Esophagus (tissue), 2 donors: ENCODE data around the gene POU2F2. TPM values are rescaled to one million over a fixed set of nuclear protein-coding genes. Genes with fewer than 3 reads are reported as not detected.

ENCODE experiments used
- H3K27ac ChIP-seq, 2 donors: one replicate each; pipeline ENCODE4 v1.5.1; 2013; ENCODE audit warnings: low read depth in 2 of 2, mild to moderate bottlenecking in 2 of 2, inconsistent platforms in 1 of 2, low read length in 1 of 2, moderate library complexity in 1 of 2
- H3K27me3 ChIP-seq, 2 donors: one replicate each; pipeline ENCODE4 v1.6.1; 2013; ENCODE audit warnings: low read length in 2 of 2, control low read depth in 1 of 2, mild to moderate bottlenecking in 1 of 2; ENCODE audit not compliant: insufficient read depth in 2 of 2, control insufficient read depth in 1 of 2
- H3K36me3 ChIP-seq, 2 donors: one replicate each; pipeline ENCODE4 v1.6.1; 2013; ENCODE audit warnings: low read length in 1 of 2; ENCODE audit not compliant: control insufficient read depth in 2 of 2, insufficient read depth in 2 of 2
- H3K4me1 ChIP-seq, 2 donors: one replicate each; pipeline ENCODE4 v1.6.1; 2013; ENCODE audit warnings: low read length in 1 of 2; ENCODE audit not compliant: control insufficient read depth in 2 of 2, insufficient read depth in 2 of 2
- H3K4me3 ChIP-seq, 2 donors: one replicate each; pipeline ENCODE4 v1.5.1; 2013; ENCODE audit warnings: low read length in 2 of 2, mild to moderate bottlenecking in 2 of 2, low read depth in 1 of 2, moderate library complexity in 1 of 2
- H3K9me3 ChIP-seq, 2 donors: one replicate each; pipeline ENCODE4 v1.6.1; 2013; ENCODE audit warnings: mild to moderate bottlenecking in 2 of 2, low read depth in 1 of 2, low read length in 1 of 2, moderate library complexity in 1 of 2; ENCODE audit not compliant: control insufficient read depth in 2 of 2, insufficient read depth in 1 of 2
- WGBS, 2 donors: extraction: QIAGEN DNeasy Blood & Tissue Kit; methylation state at CpG; one replicate each; pipeline ENCODE4 v1.1.7; 2013; 5-methylcytosine and 5-hydroxymethylcytosine counted together
- polyA plus RNA-seq, 2 donors: library from polyadenylated mRNA; stranded (reverse); fragments of 200-250 nt; gene quantifications; one replicate each; pipeline ENCODE4 v1.2.3, GENCODE V29; 2013
- donor health status: healthy with polysubstance abuse.
- donor health status: Bipolar disorder and iron deficiency.

POU2F2 gene
- polyA plus RNA-seq, 2 donors, result 0.39 to 0.79 TPM

DNA sequence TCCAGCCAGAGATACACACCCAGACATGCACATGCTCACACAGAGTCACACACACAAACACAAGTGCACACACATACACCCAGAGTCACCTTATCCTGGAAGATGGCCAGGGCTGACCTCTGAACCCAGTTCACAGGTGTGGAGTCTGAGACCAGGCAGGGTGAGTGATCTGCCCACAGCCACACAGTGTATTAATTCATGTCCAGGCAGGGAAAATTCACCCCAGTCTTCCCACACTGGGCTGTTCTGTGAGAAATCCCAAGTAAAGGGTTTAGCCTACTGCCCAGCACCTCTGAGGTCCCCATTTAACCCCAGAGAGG is 2.0 kb downstream of the POU2F2 start:
- Histone ChIP-seq H3K4me1 (peaks cover 2 to 10% of the 10 kb centered on the region in 2 donors), H3K9me3 (no peaks in the 10 kb centered on the region), H3K27me3 (peaks cover 0 to 4% of the 10 kb centered on the region in 2 donors), H3K27ac (no peak overlapping the region), H3K36me3 (no peaks in the 10 kb centered on the region), H3K4me3 (no peak overlapping the region)

DNA sequence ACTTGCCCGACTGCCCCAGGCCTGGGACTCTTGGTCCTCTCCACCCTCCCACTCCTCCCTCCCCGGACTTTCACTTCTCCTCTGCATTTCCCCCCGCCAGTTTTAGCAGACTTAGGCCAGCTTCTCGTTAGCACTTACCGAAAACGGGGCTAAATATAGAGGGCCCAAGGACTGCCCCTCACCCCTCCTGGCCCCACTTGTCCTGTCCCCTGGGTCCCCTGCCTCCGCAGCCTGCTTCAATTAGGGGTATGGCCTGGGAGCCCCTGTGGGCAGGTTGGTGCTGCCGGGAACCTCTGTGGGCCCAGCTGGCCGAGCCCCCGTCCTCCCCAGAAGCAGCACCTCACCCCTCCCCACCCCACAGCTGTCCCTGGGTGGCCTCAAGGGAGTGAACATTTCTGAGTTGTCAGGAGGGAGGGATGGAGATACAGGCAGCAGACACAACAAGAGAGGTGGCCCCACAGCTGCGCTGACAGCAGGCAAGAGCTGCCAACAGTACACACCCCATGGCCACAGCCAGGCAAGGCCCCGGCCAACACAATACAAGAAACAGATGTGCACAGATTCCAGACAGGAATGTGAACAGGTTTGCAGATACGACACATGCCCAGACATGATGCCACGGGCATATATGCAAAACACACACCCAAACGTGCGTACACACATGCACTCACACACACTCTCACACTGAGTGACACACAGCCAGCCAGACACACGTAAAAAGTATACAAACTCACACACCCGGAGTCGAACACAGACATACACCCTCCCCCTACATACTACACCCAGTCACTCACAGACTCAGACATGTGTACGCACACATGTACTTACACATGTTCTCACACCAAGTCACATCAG is 2.6 kb downstream of the POU2F2 start:
- 31 to 44% methylated on average over 20 of the region's 20 CpGs for WGBS, 2 donors
- Histone ChIP-seq H3K4me3 (no peak overlapping the region), H3K27me3 (peaks cover 0 to 4% of the 10 kb centered on the region in 2 donors), H3K36me3 (no peaks in the 10 kb centered on the region), H3K27ac (no peak overlapping the region), H3K9me3 (no peaks in the 10 kb centered on the region), H3K4me1 (peaks cover 2 to 10% of the 10 kb centered on the region in 2 donors)

GRCh38 chr19:42126574-42126973 is 5.7 kb downstream of the POU2F2 start:
- peaks cover 2 to 10% of the 10 kb centered on the region in 2 donors for H3K4me1 ChIP-seq
- no peak overlapping the region for H3K4me3 ChIP-seq
- H3K9me3 ChIP-seq, result no peaks in the 10 kb centered on the region
- 73 to 82% methylated on average over 5 of the region's 5 CpGs for WGBS, 2 donors
- H3K27ac ChIP-seq, result no peak overlapping the region
- no peaks in the 10 kb centered on the region for H3K36me3 ChIP-seq
- H3K27me3 ChIP-seq, result no peaks in the 10 kb centered on the region

DNA sequence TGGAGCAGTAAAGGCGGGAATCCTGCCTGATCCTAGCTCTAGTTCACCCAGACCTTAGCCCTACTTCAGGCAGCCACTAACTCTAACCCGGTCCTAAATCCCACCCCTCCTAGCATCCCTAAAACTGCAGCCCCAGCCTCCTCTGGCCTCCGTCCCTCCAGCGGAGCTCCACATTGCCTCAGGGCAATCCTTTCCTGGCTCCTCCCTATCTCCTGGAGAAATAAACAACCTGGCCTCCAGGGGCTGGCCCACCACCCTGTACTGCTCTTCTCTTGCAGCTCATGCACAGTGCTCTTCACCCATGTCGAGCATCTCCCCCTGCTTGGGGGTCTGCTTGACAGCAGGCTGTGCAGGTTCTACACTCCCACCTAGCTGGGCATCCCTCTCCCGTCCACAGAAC is 6.7 kb downstream of the POU2F2 start:
- no peaks in the 10 kb centered on the region for H3K36me3 ChIP-seq
- peaks cover 2 to 10% of the 10 kb centered on the region in 2 donors for H3K4me1 ChIP-seq
- no peak overlapping the region for H3K27ac ChIP-seq
- H3K4me3 ChIP-seq, result no peak overlapping the region
- no peaks in the 10 kb centered on the region for H3K9me3 ChIP-seq
- 62 to 72% methylated on average over 6 of the region's 6 CpGs for WGBS, 2 donors
- H3K27me3 ChIP-seq, result no peaks in the 10 kb centered on the region

- WGBS, 2 donors, result 84 to 88% methylated on average over 5 of the region's 5 CpGs
Observed at GRCh38 chr19:42124386-42124901, 7.8 kb downstream of the POU2F2 start.

DNA sequence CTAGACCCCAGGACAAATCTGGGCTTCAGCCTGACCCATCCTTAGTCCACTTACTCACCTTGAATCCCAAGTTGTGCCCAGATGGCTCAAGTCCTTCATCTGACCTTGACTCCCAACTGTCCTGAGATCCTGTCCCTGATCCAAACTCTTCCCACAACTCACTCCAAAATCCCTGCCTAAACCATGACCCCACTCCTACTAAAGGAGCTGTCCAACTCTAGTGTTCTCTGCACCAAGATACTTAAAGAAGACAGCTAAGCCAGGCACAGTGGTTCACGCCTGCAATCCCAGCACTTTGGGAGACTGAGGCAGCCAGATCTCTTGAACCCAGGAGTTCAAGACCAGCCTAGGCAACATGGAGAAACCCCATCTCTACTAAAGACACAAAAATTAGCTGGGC is 8.5 kb downstream of the POU2F2 start:
- WGBS, 2 donors, result 91 to 95% methylated on average over 1 of the region's 1 CpG
- no peaks in the 10 kb centered on the region for H3K27me3 ChIP-seq
- no peak overlapping the region for H3K27ac ChIP-seq
- no peaks in the 10 kb centered on the region for H3K36me3 ChIP-seq
- peaks cover 0 to 3% of the 10 kb centered on the region in 2 donors for H3K4me1 ChIP-seq
- H3K9me3 ChIP-seq, result no peaks in the 10 kb centered on the region
- H3K4me3 ChIP-seq, result no peak overlapping the region

More at GRCh38 chr19:42124386-42124901, 7.8 kb downstream of the POU2F2 start:
- Histone ChIP-seq H3K9me3 (no peaks in the 10 kb centered on the region), H3K4me1 (peaks cover under 1 to 3% of the 10 kb centered on the region in 2 donors), H3K36me3 (no peaks in the 10 kb centered on the region), H3K4me3 (no peak overlapping the region), H3K27ac (no peak overlapping the region), H3K27me3 (no peaks in the 10 kb centered on the region)

- Histone ChIP-seq H3K27ac (no peak overlapping the region), H3K9me3 (no peaks in the 10 kb centered on the region)
- 74 to 75% methylated on average over 17 of the region's 17 CpGs for whole genome bisulfite sequencing, 2 donors
Observed at GRCh38 chr19:42122691-42123607, 9.3 kb downstream of the POU2F2 start.

DNA sequence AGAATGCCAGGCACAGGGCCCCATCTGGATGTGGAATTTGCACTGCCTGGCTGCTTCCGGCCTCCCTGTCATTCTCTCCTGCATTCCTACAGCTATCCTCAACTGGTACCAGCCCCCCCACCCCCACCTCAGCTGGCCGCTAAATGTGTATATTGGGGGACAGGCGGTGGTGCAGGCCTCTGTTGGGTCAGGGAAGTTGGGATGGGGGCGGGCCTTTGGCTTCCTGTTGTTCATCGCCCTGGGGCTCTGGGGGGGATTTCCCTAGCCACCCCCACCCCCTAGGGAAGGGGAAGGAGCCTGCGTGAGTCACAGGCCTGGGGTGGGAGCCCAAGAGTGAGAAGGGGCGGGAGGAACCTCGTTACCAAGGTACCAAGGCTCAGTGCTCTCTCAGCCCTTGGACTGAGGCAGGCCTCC is 10.6 kb downstream of the POU2F2 start:
- WGBS, 2 donors, result 15 to 23% methylated on average over 8 of the region's 8 CpGs
- peak overlapping the region in 1 of 2 donors; percentile 8 for H3K27ac ChIP-seq

More at GRCh38 chr19:42122691-42123607, 9.3 kb downstream of the POU2F2 start:
- no peaks in the 10 kb centered on the region for H3K36me3 ChIP-seq
- H3K4me3 ChIP-seq, result no peak overlapping the region
- H3K4me1 ChIP-seq, result peaks cover 0 to 3% of the 10 kb centered on the region in 2 donors
- H3K27me3 ChIP-seq, result no peaks in the 10 kb centered on the region

DNA sequence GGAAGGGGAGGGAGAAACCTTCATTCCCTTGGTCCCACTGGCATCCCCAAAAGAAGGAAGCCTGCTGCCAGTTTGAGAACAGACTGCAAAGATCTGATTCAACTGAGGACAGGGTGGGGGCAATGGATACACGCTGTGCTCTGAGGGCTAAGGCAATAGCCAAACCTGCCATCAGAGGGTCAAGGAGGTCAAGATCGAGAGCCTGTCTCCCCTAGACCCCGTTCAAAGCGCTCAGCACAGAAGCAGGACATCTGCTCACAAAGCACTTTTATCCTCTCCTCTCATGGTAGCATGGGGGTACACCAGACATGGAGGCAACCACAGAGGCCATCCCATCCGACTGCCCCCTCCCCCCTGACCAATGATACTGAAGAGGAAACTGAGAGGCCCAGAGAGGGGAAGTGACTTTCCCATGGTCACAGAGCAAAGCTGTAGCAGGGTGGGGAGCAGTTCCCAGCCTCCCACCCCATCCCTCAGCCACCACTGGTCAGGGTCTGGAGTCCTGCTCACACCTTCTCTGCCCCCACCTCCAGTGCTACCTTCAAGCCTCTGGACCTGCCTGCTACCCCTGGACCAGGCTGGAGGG is 11.1 kb downstream of the POU2F2 start:
- no peaks in the 10 kb centered on the region for H3K9me3 ChIP-seq
- no peaks in the 10 kb centered on the region for H3K27me3 ChIP-seq
- H3K4me1 ChIP-seq, result peaks cover 0 to 3% of the 10 kb centered on the region in 2 donors
- no peak overlapping the region for H3K4me3 ChIP-seq
- 70 to 73% methylated on average over 5 of the region's 5 CpGs for WGBS, 2 donors
- no peaks in the 10 kb centered on the region for H3K36me3 ChIP-seq
- H3K27ac ChIP-seq, result peak overlapping the region in 1 of 2 donors; percentile 8

More for the DNA sequence above, 10.6 kb downstream of the POU2F2 start:
- Histone ChIP-seq H3K9me3 (no peaks in the 10 kb centered on the region), H3K4me3 (no peak overlapping the region), H3K4me1 (peaks cover 0 to 3% of the 10 kb centered on the region in 2 donors), H3K36me3 (no peaks in the 10 kb centered on the region), H3K27me3 (no peaks in the 10 kb centered on the region)
